PC-3 (cell line): ENCODE results near the gene ZBTB7A. TPM values are rescaled to one million over a fixed set of nuclear protein-coding genes. Genes with fewer than 3 reads are reported as not detected.

Source experiments
- ATAC-seq: fragments of 200-7000 bp; cut with Tn5 transposase; 2 replicates; pipeline ENCODE4 v1.9.1; 2020; ENCODE audit warnings: mild to moderate bottlenecking, moderate library complexity
- BruUV-seq: library from RNA; stranded (reverse); fragments of 400-500 nt; replicated peaks from 2 replicates; lab custom pipeline; 2021; lab: Mats Ljungman, UMichigan
- CTCF ChIA-PET: fragments of 300-600 bp; sonication (Branson Sonifier 250); formaldehyde crosslinking; loops from one replicate; lab custom pipeline; 2022; ENCODE audit warnings: antibody characterized with exemption; lab: Charles Lee
- POLR2A ChIA-PET: fragments of 300-600 bp; sonication (Branson Sonifier 250); formaldehyde crosslinking; loops from one replicate; lab custom pipeline; 2022; ENCODE audit warnings: antibody characterized with exemption; ENCODE audit not compliant: unreplicated experiment; lab: Charles Lee
- DNase-seq: peaks from one replicate; pipeline ENCODE4 v3.0.0-alpha.2; 2015
- H2AFZ ChIP-seq: fragments of 300-600 bp; sonication (generic); 2 replicates; pipeline ENCODE4 v1.6.0; 2016; ENCODE audit warnings: antibody characterized with exemption, low read length
- H3F3A ChIP-seq: fragments of 300-600 bp; sonication (generic); one replicate; pipeline ENCODE4 v1.6.0; 2017; ENCODE audit warnings: antibody characterized with exemption, low read length, control low read depth, mild to moderate bottlenecking; ENCODE audit not compliant: unreplicated experiment
- H3K27ac ChIP-seq: fragments of 300-600 bp; sonication (generic); 2 replicates; pipeline ENCODE4 v1.5.1; 2016; ENCODE audit warnings: mild to moderate bottlenecking, low read length
- H3K27me3 ChIP-seq: fragments of 300-600 bp; sonication (generic); 2 replicates; pipeline ENCODE4 v1.6.1; 2016; ENCODE audit warnings: low read length, mixed read lengths
- H3K36me3 ChIP-seq: fragments of 300-600 bp; sonication (generic); 2 replicates; pipeline ENCODE4 v1.6.1; 2016; ENCODE audit warnings: low read depth, mixed run types, low read length, mixed read lengths
- H3K4me1 ChIP-seq: fragments of 300-600 bp; sonication (generic); 2 replicates; pipeline ENCODE4 v1.5.1; 2016; ENCODE audit warnings: low read length; ENCODE audit not compliant: insufficient read depth
- H3K4me2 ChIP-seq: fragments of 300-600 bp; sonication (generic); 2 replicates; pipeline ENCODE4 v1.6.0; 2016; ENCODE audit warnings: low read length
- H3K4me3 ChIP-seq: fragments of 300-600 bp; sonication (generic); 2 replicates; pipeline ENCODE4 v1.5.1; 2016; ENCODE audit warnings: mild to moderate bottlenecking, low read length, mixed read lengths
- H3K79me2 ChIP-seq: fragments of 300-600 bp; sonication (generic); 2 replicates; pipeline ENCODE4 v1.6.1; 2017; ENCODE audit warnings: low read length, mixed read lengths
- H3K9ac ChIP-seq: fragments of 300-600 bp; sonication (generic); 2 replicates; pipeline ENCODE4 v1.6.0; 2016; ENCODE audit warnings: mild to moderate bottlenecking, low read length
- H3K9me2 ChIP-seq: fragments of 300-600 bp; sonication (generic); replicated peaks from 2 replicates; pipeline ENCODE4 v1.6.1; 2016; ENCODE audit warnings: mixed run types, low read length, mixed read lengths
- H3K9me3 ChIP-seq: fragments of 300-600 bp; sonication (generic); 2 replicates; pipeline ENCODE4 v1.6.1; 2016; ENCODE audit warnings: low read length, mixed read lengths
- H4K20me1 ChIP-seq: fragments of 300-600 bp; sonication (generic); 2 replicates; pipeline ENCODE4 v1.6.1; 2016; ENCODE audit warnings: low read length, mixed read lengths
- CTCF ChIP-seq: fragments of 300-600 bp; sonication (generic); conservative IDR thresholded peaks from 2 replicates; pipeline ENCODE4 v1.5.1; 2017; ENCODE audit warnings: antibody characterized with exemption, low read depth, mild to moderate bottlenecking, low read length
- EZH2 ChIP-seq: fragments of 300-600 bp; sonication (generic); IDR thresholded peaks from one replicate; pipeline ENCODE4 v1.6.1; 2017; ENCODE audit warnings: antibody characterized with exemption, mild to moderate bottlenecking, low read length; ENCODE audit not compliant: unreplicated experiment
- EZH2phosphoT487 ChIP-seq: fragments of 300-600 bp; sonication (generic); IDR thresholded peaks from 2 replicates; pipeline ENCODE4 v1.6.1; 2018; ENCODE audit warnings: mild to moderate bottlenecking, antibody characterized with exemption, low read length, borderline replicate concordance
- intact Hi-C: fragments of 100-400 bp; cut with micrococcal nuclease; formaldehyde crosslinking; loops from 2 replicates; pipeline ENCODE4 v1.9.0; 2023
- total RNA-seq: library from RNA; depleted of rRNA; stranded (reverse); fragments of >200 nt; gene quantifications from 2 replicates; pipeline ENCODE4 v1.2.3, GENCODE V29; 2014; rRNA removed

Gene ZBTB7A
- total RNA-seq, 1 experiment from 2014 or later: 16.7 TPM

GRCh38 chr19:3995607-3996006, 71.1 kb downstream of the ZBTB7A start:
- Histone ChIP-seq H3K27ac (no peak overlapping the region), H2AFZ (no peak overlapping the region), H3F3A (no peaks in the 10 kb centered on the region), H3K4me2 (no peak overlapping the region), H3K9ac (no peak overlapping the region), H3K36me3 (no peaks in the 10 kb centered on the region), H3K9me3 (no peaks in the 10 kb centered on the region), H3K79me2 (no peaks in the 10 kb centered on the region), H3K4me3 (no peak overlapping the region), H3K27me3 (no peaks in the 10 kb centered on the region), H3K4me1 (no peaks in the 10 kb centered on the region), H3K9me2 (no peaks in the 10 kb centered on the region), H4K20me1 (no peaks in the 10 kb centered on the region)
- CTCF ChIA-PET: no interaction called here
- DNase-seq (no peak), ATAC-seq (no peak; the same call in 1 of the 2 replicates)
- POLR2A ChIA-PET: no interaction called here
- BruUV-seq: no TSS peak
- TF ChIP-seq EZH2: no peak
- TF ChIP-seq CTCF: no peak
- TF ChIP-seq EZH2phosphoT487: no peak
- intact Hi-C loops: no loop called here

Other genes starting within 250 kb of the ZBTB7A start
- not detected in 2 replicates for gene ZFR2, start 197.9 kb downstream of the ZBTB7A start, total RNA-seq
- gene ATCAY, start 186.2 kb downstream of the ZBTB7A start, total RNA-seq: not detected in 2 replicates
- not detected in 2 replicates for gene NMRK2, start 133.8 kb downstream of the ZBTB7A start, total RNA-seq
- 94.2 and 155 TPM in 2 replicates for gene DAPK3, start 95.8 kb downstream of the ZBTB7A start, total RNA-seq
- gene EEF2, start 81.4 kb downstream of the ZBTB7A start, total RNA-seq: 1,124 and 1,170 TPM in 2 replicates
- 21.0 and 26.5 TPM in 2 replicates for gene PIAS4, start 59.2 kb downstream of the ZBTB7A start, total RNA-seq
- 229 and 360 TPM in 2 replicates for gene MAP2K2, start 57.2 kb upstream of the ZBTB7A start, total RNA-seq
- not detected in 2 replicates for gene CREB3L3, start 86.7 kb upstream of the ZBTB7A start, total RNA-seq
- gene SIRT6, start 115.7 kb upstream of the ZBTB7A start, total RNA-seq: 18.0 and 20.8 TPM in 2 replicates
- gene ANKRD24, start 115.8 kb upstream of the ZBTB7A start, total RNA-seq: 0.33 and 0.63 TPM in 2 replicates
- not detected in 2 replicates for gene EBI3, start 162.6 kb upstream of the ZBTB7A start, total RNA-seq
- gene YJU2, start 180.2 kb upstream of the ZBTB7A start, total RNA-seq: 33.1 and 45.6 TPM in 2 replicates
- gene SHD, start 212.4 kb upstream of the ZBTB7A start, total RNA-seq: 0.11 TPM in 1 of 2 replicates, not detected in the other
- gene TMIGD2, start 235.5 kb upstream of the ZBTB7A start, total RNA-seq: not detected in 2 replicates
- 8.7 and 11.3 TPM in 2 replicates for gene FSD1, start 237.7 kb upstream of the ZBTB7A start, total RNA-seq